HG02852 (cell line): ENCODE results near the gene AMOTL1.
"Not testable (repeated sequence)": the region's sequence is repeated elsewhere in the genome, so short reads cannot be mapped to it uniquely, and the experiment has no call there.

Experiments
- ATAC-seq: cut with Tn5 transposase; IDR thresholded peaks from one replicate; pipeline ENCODE4 v1.9.1; 2021; ENCODE audit warnings: mild to moderate bottlenecking, moderate library complexity; ENCODE audit not compliant: unreplicated experiment

The AMOTL1 gene

GRCh38 chr11:94790661-94791180 is 22.6 kb downstream of the AMOTL1 start:
- no peak for ATAC-seq

GRCh38 chr11:94791216-94791889 is 23.2 kb downstream of the AMOTL1 start:
- no peak for ATAC-seq

- ATAC-seq: not testable (repeated sequence)
Measured at GRCh38 chr11:94791942-94792341, 23.8 kb downstream of the AMOTL1 start.

GRCh38 chr11:94792451-94792850 is 24.3 kb downstream of the AMOTL1 start:
- no peak for ATAC-seq

GRCh38 chr11:94793002-94793401 is 24.8 kb downstream of the AMOTL1 start:
- ATAC-seq: no peak

GRCh38 chr11:94793822-94794221 is 25.7 kb downstream of the AMOTL1 start:
- no peak for ATAC-seq

- ATAC-seq: no peak
Measured at GRCh38 chr11:94794287-94795168, 26.4 kb downstream of the AMOTL1 start.

GRCh38 chr11:94795476-94796189 is 27.5 kb downstream of the AMOTL1 start:
- no peak for ATAC-seq

GRCh38 chr11:94796190-94796580 is 28.0 kb downstream of the AMOTL1 start:
- ATAC-seq: no peak

GRCh38 chr11:94796863-94797262 is 28.7 kb downstream of the AMOTL1 start:
- ATAC-seq: no peak

- no peak for ATAC-seq
Measured at GRCh38 chr11:94799726-94800125, 31.6 kb downstream of the AMOTL1 start.

GRCh38 chr11:94800414-94800813 is 32.3 kb downstream of the AMOTL1 start:
- ATAC-seq: no peak

GRCh38 chr11:94801866-94802460 is 33.8 kb downstream of the AMOTL1 start:
- no peak for ATAC-seq

- ATAC-seq: no peak
Measured at GRCh38 chr11:94802501-94802900, 34.3 kb downstream of the AMOTL1 start.

GRCh38 chr11:94803491-94803890 is 35.3 kb downstream of the AMOTL1 start:
- ATAC-seq: no peak

- ATAC-seq: no peak
Measured at GRCh38 chr11:94804874-94805273, 36.7 kb downstream of the AMOTL1 start.

GRCh38 chr11:94806014-94806413 is 37.9 kb downstream of the AMOTL1 start:
- ATAC-seq: no peak

- no peak for ATAC-seq
Measured at GRCh38 chr11:94806419-94806818, 38.3 kb downstream of the AMOTL1 start.

GRCh38 chr11:94809251-94809650 is 41.1 kb downstream of the AMOTL1 start:
- no peak for ATAC-seq

- ATAC-seq: not testable (repeated sequence)
Measured at GRCh38 chr11:94812724-94813720, 44.9 kb downstream of the AMOTL1 start.
